Mesendoderm (in vitro differentiated cells): Measurements from ENCODE around the gene AFF3.

Source experiments
- DNase-seq: peaks from one replicate; pipeline ENCODE4 v3.0.0; 2013
- H2AK5ac ChIP-seq: 2 replicates; pipeline ENCODE4 v1.6.1; 2013; ENCODE audit warnings: low read length, inconsistent platforms
- H2BK120ac ChIP-seq: 2 replicates; pipeline ENCODE4 v1.6.1; 2013; ENCODE audit warnings: low read depth, mild to moderate bottlenecking, low read length, moderate library complexity, mixed read lengths
- H2BK15ac ChIP-seq: replicated peaks from 2 replicates; pipeline ENCODE4 v1.6.1; 2013; ENCODE audit warnings: low read depth, mild to moderate bottlenecking, moderate library complexity
- H2BK5ac ChIP-seq: 2 replicates; pipeline ENCODE4 v1.6.1; 2013; ENCODE audit warnings: low read length, inconsistent platforms
- H3K18ac ChIP-seq: 2 replicates; pipeline ENCODE4 v1.6.1; 2013; ENCODE audit warnings: mild to moderate bottlenecking, low read length, mixed read lengths
- H3K23ac ChIP-seq: one replicate; pipeline ENCODE4 v1.6.1; 2013; ENCODE audit warnings: low read length
- H3K27ac ChIP-seq: 2 replicates; pipeline ENCODE4 v1.5.1; 2013; ENCODE audit warnings: low read depth, mild to moderate bottlenecking, inconsistent platforms, low read length, moderate library complexity
- H3K27me3 ChIP-seq: 2 replicates; pipeline ENCODE4 v1.6.1; 2013; ENCODE audit warnings: low read length, control low read depth, mild to moderate bottlenecking, inconsistent platforms; ENCODE audit not compliant: insufficient read depth, poor library complexity
- H3K36me3 ChIP-seq: 2 replicates; pipeline ENCODE4 v1.6.1; 2013; ENCODE audit warnings: low read length, inconsistent platforms; ENCODE audit not compliant: control insufficient read depth, insufficient read depth
- H3K4ac ChIP-seq: one replicate; pipeline ENCODE4 v1.6.1; 2013; ENCODE audit warnings: low read depth, mild to moderate bottlenecking, low read length, moderate library complexity
- H3K4me1 ChIP-seq: 2 replicates; pipeline ENCODE4 v1.6.1; 2013; ENCODE audit warnings: low read depth, low read length, inconsistent platforms; ENCODE audit not compliant: control insufficient read depth
- H3K4me2 ChIP-seq: 2 replicates; pipeline ENCODE4 v1.6.1; 2013; ENCODE audit warnings: low read length
- H3K4me3 ChIP-seq: 2 replicates; pipeline ENCODE4 v1.5.1; 2013; ENCODE audit warnings: mild to moderate bottlenecking, low read length
- H3K56ac ChIP-seq: one replicate; pipeline ENCODE4 v1.6.1; 2013; ENCODE audit warnings: low read length
- H3K79me1 ChIP-seq: 2 replicates; pipeline ENCODE4 v1.6.1; 2013; ENCODE audit warnings: low read length, inconsistent platforms
- H3K79me2 ChIP-seq: 2 replicates; pipeline ENCODE4 v1.6.1; 2013; ENCODE audit warnings: mild to moderate bottlenecking, low read length; ENCODE audit not compliant: control insufficient read depth, insufficient read depth
- H3K9ac ChIP-seq: 2 replicates; pipeline ENCODE4 v1.6.1; 2013; ENCODE audit warnings: low read length, inconsistent platforms
- H4K5ac ChIP-seq: one replicate; pipeline ENCODE4 v1.6.1; 2013; ENCODE audit warnings: low read length
- H4K8ac ChIP-seq: one replicate; pipeline ENCODE4 v1.6.1; 2013; ENCODE audit warnings: low read depth, mild to moderate bottlenecking, control low read depth, low read length, moderate library complexity
- WGBS: extraction: QIAGEN DNeasy Blood & Tissue Kit; methylation state at CpG from one replicate; pipeline ENCODE4 v1.1.7; 2013; ENCODE audit warnings: low lambda C conversion rate, missing lambda C conversion rate; ENCODE audit not compliant: insufficient coverage; ENCODE audit errors: extremely low coverage; 5-methylcytosine and 5-hydroxymethylcytosine counted together

AFF3 gene

GRCh38 chr2:99868260-99868659 lies 274.1 kb downstream of the AFF3 start:
- Histone ChIP-seq H4K5ac (no peak overlapping the region), H3K4ac (no peak overlapping the region), H2BK120ac (no peak overlapping the region), H3K9ac (no peak overlapping the region), H3K79me2 (no peaks in the 10 kb centered on the region), H2BK15ac (no peak overlapping the region), H3K79me1 (no peaks in the 10 kb centered on the region), H2AK5ac (no peak overlapping the region), H3K4me2 (no peak overlapping the region), H4K8ac (no peak overlapping the region), H3K56ac (no peak overlapping the region), H3K36me3 (no peaks in the 10 kb centered on the region), H3K4me3 (no peak overlapping the region), H3K23ac (no peak overlapping the region), H3K27me3 (no peaks in the 10 kb centered on the region), H3K4me1 (peaks cover 4% of the 10 kb centered on the region), H3K18ac (no peak overlapping the region), H2BK5ac (no peak overlapping the region), H3K27ac (no peak overlapping the region)
- DNase-seq: no peak
- WGBS: no CpG with 5 or more reads among the region's 4 CpGs

GRCh38 chr2:99867770-99868169 lies 274.6 kb downstream of the AFF3 start:
- Histone ChIP-seq H4K8ac (no peak overlapping the region), H2BK5ac (no peak overlapping the region), H3K27me3 (no peaks in the 10 kb centered on the region), H3K4ac (no peak overlapping the region), H3K56ac (no peak overlapping the region), H3K4me1 (peaks cover 4% of the 10 kb centered on the region), H4K5ac (no peak overlapping the region), H2BK120ac (no peak overlapping the region), H3K27ac (no peak overlapping the region), H3K79me1 (no peaks in the 10 kb centered on the region), H3K79me2 (no peaks in the 10 kb centered on the region), H2AK5ac (no peak overlapping the region), H3K9ac (no peak overlapping the region), H3K36me3 (no peaks in the 10 kb centered on the region), H3K4me3 (no peak overlapping the region), H3K23ac (no peak overlapping the region), H3K18ac (no peak overlapping the region), H3K4me2 (no peak overlapping the region), H2BK15ac (no peak overlapping the region)
- no CpG with 5 or more reads among the region's 11 CpGs for WGBS
- peak; percentile 73 for DNase-seq

GRCh38 chr2:99865818-99866676 lies 276.3 kb downstream of the AFF3 start:
- Histone ChIP-seq H4K8ac (no peak overlapping the region), H3K36me3 (no peaks in the 10 kb centered on the region), H3K4me2 (no peak overlapping the region), H3K18ac (no peak overlapping the region), H3K27me3 (no peaks in the 10 kb centered on the region), H2BK5ac (no peak overlapping the region), H3K23ac (no peak overlapping the region), H2BK120ac (no peak overlapping the region), H3K9ac (no peak overlapping the region), H3K4me3 (no peak overlapping the region), H3K56ac (no peak overlapping the region), H3K4me1 (peaks cover 4% of the 10 kb centered on the region), H3K4ac (no peak overlapping the region), H3K79me2 (no peaks in the 10 kb centered on the region), H4K5ac (no peak overlapping the region), H3K27ac (no peak overlapping the region), H3K79me1 (no peaks in the 10 kb centered on the region), H2BK15ac (no peak overlapping the region), H2AK5ac (no peak overlapping the region)
- peak; percentile 68 for DNase-seq
- no CpG with 5 or more reads among the region's 9 CpGs for WGBS

- Histone ChIP-seq H3K4ac (no peak overlapping the region), H3K4me1 (peaks cover 4% of the 10 kb centered on the region)
Measured at GRCh38 chr2:99864561-99865553, 277.5 kb downstream of the AFF3 start.

GRCh38 chr2:99863903-99864270 lies 278.5 kb downstream of the AFF3 start:
- Histone ChIP-seq H3K56ac (no peak overlapping the region), H2BK120ac (no peak overlapping the region), H3K18ac (no peak overlapping the region), H2AK5ac (no peak overlapping the region), H2BK5ac (no peak overlapping the region), H2BK15ac (no peak overlapping the region), H3K9ac (no peak overlapping the region), H3K4me1 (peaks cover 4% of the 10 kb centered on the region), H3K36me3 (no peaks in the 10 kb centered on the region), H3K4ac (no peak overlapping the region), H3K27ac (no peak overlapping the region), H3K23ac (no peak overlapping the region), H3K79me2 (no peaks in the 10 kb centered on the region), H3K27me3 (no peaks in the 10 kb centered on the region), H3K79me1 (no peaks in the 10 kb centered on the region), H4K8ac (no peak overlapping the region), H4K5ac (no peak overlapping the region), H3K4me3 (no peak overlapping the region), H3K4me2 (no peak overlapping the region)
- no peak for DNase-seq
- no CpG with 5 or more reads among the region's 2 CpGs for WGBS

More at GRCh38 chr2:99864561-99865553, 277.5 kb downstream of the AFF3 start:
- Histone ChIP-seq H2BK15ac (no peak overlapping the region), H3K79me2 (no peaks in the 10 kb centered on the region), H3K4me3 (no peak overlapping the region), H3K27me3 (no peaks in the 10 kb centered on the region), H3K18ac (no peak overlapping the region), H3K9ac (no peak overlapping the region), H2BK120ac (no peak overlapping the region), H3K4me2 (no peak overlapping the region), H3K36me3 (no peaks in the 10 kb centered on the region), H3K56ac (no peak overlapping the region), H3K27ac (no peak overlapping the region), H4K8ac (no peak overlapping the region), H2AK5ac (no peak overlapping the region), H4K5ac (no peak overlapping the region), H2BK5ac (no peak overlapping the region), H3K79me1 (no peaks in the 10 kb centered on the region), H3K23ac (no peak overlapping the region)
- WGBS: no CpG with 5 or more reads among the region's 10 CpGs
- DNase-seq: no peak
